ENCODE data around the gene MINDY4.

The MINDY4 gene

GRCh38 chr7:30771174-30771879, at the start of gene MINDY4:
TSS of gene MINDY4 (plus strand) at chr7:30771417. CDS start at chr7:30771494, 77 bp downstream.
- peak in 1 of 2 experiments; percentile 17 for DNase-seq

- no peak for DNase-seq
These were observed 49.0 kb upstream of the MINDY4 start for GRCh38 chr7:30722187-30722586.

GRCh38 chr7:30722671-30723070, 48.5 kb upstream of the MINDY4 start:
- DNase-seq = no peak

- no peak for DNase-seq
These were observed 47.4 kb upstream of the MINDY4 start for GRCh38 chr7:30723776-30724175.

- DNase-seq = no peak
These were observed 44.8 kb upstream of the MINDY4 start for GRCh38 chr7:30726296-30727006.

GRCh38 chr7:30727061-30727945, 43.9 kb upstream of the MINDY4 start:
- DNase-seq = peak; percentile 52 to 65

- DNase-seq = no peak
These were observed 42.6 kb upstream of the MINDY4 start for GRCh38 chr7:30728591-30729100.

GRCh38 chr7:30729642-30730041, 41.6 kb upstream of the MINDY4 start:
- no peak for DNase-seq

- DNase-seq = no peak
These were observed 41.1 kb upstream of the MINDY4 start for GRCh38 chr7:30730097-30730496.

- no peak for DNase-seq
These were observed 40.2 kb upstream of the MINDY4 start for GRCh38 chr7:30730996-30731395.

GRCh38 chr7:30731581-30731980, 39.6 kb upstream of the MINDY4 start:
- no peak for DNase-seq

GRCh38 chr7:30732606-30733005, 38.6 kb upstream of the MINDY4 start:
- DNase-seq = no peak

- DNase-seq = no peak
These were observed 38.0 kb upstream of the MINDY4 start for GRCh38 chr7:30733216-30733615.

GRCh38 chr7:30733691-30734090, 37.5 kb upstream of the MINDY4 start:
- DNase-seq = no peak

GRCh38 chr7:30734497-30734896, 36.7 kb upstream of the MINDY4 start:
- DNase-seq = no peak

- no peak for DNase-seq
These were observed 35.6 kb upstream of the MINDY4 start for GRCh38 chr7:30735631-30736030.

- DNase-seq = no peak
These were observed 34.9 kb upstream of the MINDY4 start for GRCh38 chr7:30736291-30736690.

- DNase-seq = no peak
These were observed 32.9 kb upstream of the MINDY4 start for GRCh38 chr7:30738026-30738915.

- no peak for DNase-seq
These were observed 31.5 kb upstream of the MINDY4 start for GRCh38 chr7:30739691-30740090.

- peak; percentile 19 to 38 for DNase-seq
These were observed 30.6 kb upstream of the MINDY4 start for GRCh38 chr7:30740417-30741181.

- DNase-seq = no peak
These were observed 29.9 kb upstream of the MINDY4 start for GRCh38 chr7:30741289-30741688.

All from AML-193 (cell line).